ENCODE measurements around the gene TENM4.

TENM4 gene

GRCh38 chr11:79167510-79168188, 273.2 kb downstream of the TENM4 start:
- no peak for DNase-seq

GRCh38 chr11:79165908-79166307, 274.9 kb downstream of the TENM4 start:
- no peak for DNase-seq

GRCh38 chr11:79160791-79161403, 279.9 kb downstream of the TENM4 start:
- no peak for DNase-seq

- DNase-seq = no peak
Observed at GRCh38 chr11:79159657-79160450, 281.0 kb downstream of the TENM4 start.

GRCh38 chr11:79157738-79158137, 283.1 kb downstream of the TENM4 start:
- no peak for DNase-seq

GRCh38 chr11:79156031-79156430, 284.8 kb downstream of the TENM4 start:
- no peak for DNase-seq

GRCh38 chr11:79155237-79155636, 285.6 kb downstream of the TENM4 start:
- no peak for DNase-seq

GRCh38 chr11:79152511-79152910, 288.3 kb downstream of the TENM4 start:
- DNase-seq = no peak

GRCh38 chr11:79151396-79151795, 289.4 kb downstream of the TENM4 start:
- DNase-seq = no peak

GRCh38 chr11:79150966-79151365, 289.9 kb downstream of the TENM4 start:
- DNase-seq = no peak

- no peak for DNase-seq
Observed at GRCh38 chr11:79150320-79150719, 290.5 kb downstream of the TENM4 start.

GRCh38 chr11:79147731-79148130, 293.1 kb downstream of the TENM4 start:
- DNase-seq = no peak

GRCh38 chr11:79147011-79147410, 293.8 kb downstream of the TENM4 start:
- no peak for DNase-seq

GRCh38 chr11:79139900-79140299, 300.9 kb downstream of the TENM4 start:
- no peak for DNase-seq

- no peak for DNase-seq
Observed at GRCh38 chr11:79129702-79130101, 311.1 kb downstream of the TENM4 start.

- DNase-seq = no peak
Observed at GRCh38 chr11:79128291-79128690, 312.5 kb downstream of the TENM4 start.

- no peak for DNase-seq
Observed at GRCh38 chr11:79122759-79123158, 318.1 kb downstream of the TENM4 start.

GRCh38 chr11:79121351-79121750, 319.5 kb downstream of the TENM4 start:
- no peak for DNase-seq

GRCh38 chr11:79119491-79120284, 321.1 kb downstream of the TENM4 start:
- no peak for DNase-seq

- no peak for DNase-seq
Observed at GRCh38 chr11:79117488-79117887, 323.3 kb downstream of the TENM4 start.

- DNase-seq = no peak
Observed at GRCh38 chr11:79116600-79116999, 324.2 kb downstream of the TENM4 start.

- no peak for DNase-seq
Observed at GRCh38 chr11:79113054-79113690, 327.7 kb downstream of the TENM4 start.

GRCh38 chr11:79110796-79111195, 330.0 kb downstream of the TENM4 start:
- DNase-seq = no peak

All from stimulated activated CD8-positive, alpha-beta memory T cell treated with anti-CD3 and anti-CD28 coated beads, Interleukin-4, amount 100 ng/mL, for 48 hours (primary cell).